Esophagus muscularis mucosa (tissue), 4 donors: ENCODE data around the gene RGS12.

Experiments used
- CTCF ChIP-seq, 3 experiments: fragments of 200-600 bp in 2 of 3; fragments of 450-650 bp in 1 of 3; sonication (generic) in 2 of 3; IDR thresholded peaks; one replicate each; pipeline ENCODE4 v1.5.1; 2017 to 2019; ENCODE audit warnings: antibody characterized with exemption in 3 of 3, mild to moderate bottlenecking in 2 of 3, moderate library complexity in 1 of 3
- EP300 ChIP-seq: sonication (generic); formaldehyde crosslinking; IDR thresholded peaks from one replicate; pipeline ENCODE4 v1.6.1; 2017; ENCODE audit warnings: antibody characterized with exemption
- POLR2A ChIP-seq: fragments of 450-650 bp; IDR thresholded peaks from one replicate; pipeline ENCODE4 v1.6.1; 2017; ENCODE audit warnings: antibody characterized with exemption, moderate library complexity, mild to moderate bottlenecking, low read depth
- POLR2AphosphoS5 ChIP-seq, 2 donors: sonication (generic); formaldehyde crosslinking; IDR thresholded peaks; one replicate each; pipeline ENCODE4 v1.6.1; 2017; ENCODE audit warnings: antibody characterized with exemption in 2 of 2

- no peak for TF ChIP-seq POLR2A
- no peak for TF ChIP-seq CTCF (IDR thresholded peaks at IDR 0.05)
- no peak for TF ChIP-seq POLR2AphosphoS5 (IDR thresholded peaks at IDR 0.05)
- TF ChIP-seq EP300, result no peak
Measured at GRCh38 chr4:3283483-3283882, 9.3 kb upstream of the RGS12 start.
